Endothelial cell of umbilical vein (primary cell): ENCODE data around the gene LAMC2.
"Not testable (repeated sequence)": the region's sequence is repeated elsewhere in the genome, so short reads cannot be mapped to it uniquely, and the experiment has no call there.

Experiments
- JUN ChIP-seq: IDR thresholded peaks from 2 replicates; pipeline ENCODE4 v1.6.1; 2011; ENCODE audit warnings: borderline replicate concordance, low read depth; ENCODE audit not compliant: insufficient read length, insufficient read depth
- POLR2AphosphoS5 ChIP-seq: IDR thresholded peaks from 2 replicates; pipeline ENCODE4 v1.6.1; 2012; ENCODE audit warnings: low read depth, mild to moderate bottlenecking, control low read depth, low read length, moderate library complexity; ENCODE audit not compliant: insufficient read depth
- TF ChIP-seq, protein P1 (sequence below), 2 donors: IDR thresholded peaks; 1 replicate in 1 of 2; 2 replicates in 1 of 2; pipeline ENCODE4 v1.5.1; 2011; ENCODE audit warnings: low read length in 2 of 2, mild to moderate bottlenecking in 2 of 2, moderate library complexity in 2 of 2, control low read depth in 1 of 2, inconsistent platforms in 1 of 2, low read depth in 1 of 2; ENCODE audit not compliant: insufficient read depth in 1 of 2; ENCODE audit errors: extremely low read depth in 1 of 2

DNA sequence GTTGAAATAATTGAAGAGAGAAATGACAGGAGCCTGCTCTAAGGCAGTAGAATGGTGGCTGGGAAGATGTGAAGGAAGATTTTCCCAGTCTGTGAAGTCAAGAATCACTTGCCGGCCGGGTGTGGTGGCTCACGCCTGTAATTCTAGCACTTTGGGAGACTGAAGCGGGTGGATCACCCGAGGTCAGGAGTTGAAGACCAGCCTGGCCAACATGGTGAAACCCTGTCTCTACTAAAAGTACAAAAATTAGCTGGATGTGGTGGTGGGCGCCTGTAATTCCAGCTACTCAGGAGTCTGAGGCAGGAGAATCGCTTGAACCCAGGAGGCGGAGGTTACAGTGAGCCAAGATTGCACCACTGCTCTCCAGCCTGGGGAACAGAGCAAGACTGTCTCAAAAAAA lies 54.8 kb downstream of the LAMC2 start:
- TF ChIP-seq, protein P1, sequence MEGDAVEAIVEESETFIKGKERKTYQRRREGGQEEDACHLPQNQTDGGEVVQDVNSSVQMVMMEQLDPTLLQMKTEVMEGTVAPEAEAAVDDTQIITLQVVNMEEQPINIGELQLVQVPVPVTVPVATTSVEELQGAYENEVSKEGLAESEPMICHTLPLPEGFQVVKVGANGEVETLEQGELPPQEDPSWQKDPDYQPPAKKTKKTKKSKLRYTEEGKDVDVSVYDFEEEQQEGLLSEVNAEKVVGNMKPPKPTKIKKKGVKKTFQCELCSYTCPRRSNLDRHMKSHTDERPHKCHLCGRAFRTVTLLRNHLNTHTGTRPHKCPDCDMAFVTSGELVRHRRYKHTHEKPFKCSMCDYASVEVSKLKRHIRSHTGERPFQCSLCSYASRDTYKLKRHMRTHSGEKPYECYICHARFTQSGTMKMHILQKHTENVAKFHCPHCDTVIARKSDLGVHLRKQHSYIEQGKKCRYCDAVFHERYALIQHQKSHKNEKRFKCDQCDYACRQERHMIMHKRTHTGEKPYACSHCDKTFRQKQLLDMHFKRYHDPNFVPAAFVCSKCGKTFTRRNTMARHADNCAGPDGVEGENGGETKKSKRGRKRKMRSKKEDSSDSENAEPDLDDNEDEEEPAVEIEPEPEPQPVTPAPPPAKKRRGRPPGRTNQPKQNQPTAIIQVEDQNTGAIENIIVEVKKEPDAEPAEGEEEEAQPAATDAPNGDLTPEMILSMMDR (IDR thresholded peaks at IDR 0.05; ENCODE audit: extremely low read depth in 1 of 2, insufficient read depth in 1 of 2, low read depth in 1 of 2, low read length in 2 of 2): not testable (repeated sequence)
- not testable (repeated sequence) for TF ChIP-seq JUN, POLR2AphosphoS5
